ENCODE measurements around the gene RNF25.

RNF25 gene

GRCh38 chr2:218615868-218616315 lies 55.9 kb downstream of the RNF25 start:
- no peak overlapping the region for H3K27ac ChIP-seq
- ChIA-PET POLR2A (ENCODE audit: low non-redundant PET) (interaction anchor here (1.0 kb wide), 1 partner anchor 18 kb away, joined by 3 read pairs; no protein-coding TSS in a partner anchor), CTCF (no interaction called here)
- TF ChIP-seq CTCF (conservative IDR thresholded peaks at IDR 0.05; ENCODE audit: low read depth): no peak
- DNase-seq (ENCODE audit: low spot score): no peak
